ENCODE results near the gene PMF1.

DNA sequence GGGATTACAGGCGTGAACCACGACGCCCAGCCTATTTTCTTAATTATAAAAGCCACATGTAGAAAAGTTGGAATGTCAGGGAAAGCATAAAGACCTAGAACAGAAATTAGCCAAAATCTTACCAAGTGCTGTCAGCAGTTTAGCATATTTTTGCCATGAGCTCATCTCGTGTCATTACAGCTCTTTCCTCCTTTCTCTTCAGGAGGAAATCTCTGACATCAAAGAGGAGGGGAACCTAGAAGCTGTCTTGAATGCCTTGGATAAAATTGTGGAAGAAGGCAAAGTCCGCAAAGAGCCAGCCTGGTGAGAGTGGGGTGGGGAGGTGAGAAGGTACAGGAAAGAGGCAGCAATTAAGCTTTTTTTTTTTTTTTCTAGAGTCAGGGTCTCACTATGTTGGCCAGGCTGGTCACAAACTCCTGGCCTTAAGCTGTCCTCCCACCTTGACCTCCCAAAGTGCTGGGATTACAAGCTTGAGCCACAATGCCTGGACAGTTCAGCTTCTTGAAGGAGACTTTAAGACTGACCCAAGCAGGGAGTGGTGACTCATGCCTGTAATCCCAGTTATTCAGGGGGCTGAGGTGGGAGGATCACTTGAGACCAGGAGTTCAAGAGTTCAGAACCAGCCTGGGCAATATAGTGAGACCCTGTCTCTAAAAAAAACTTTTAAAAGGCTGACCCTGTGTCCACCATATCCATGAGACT, 20.8 kb downstream of the PMF1 start:
- TF ChIP-seq CTCF (conservative IDR thresholded peaks at IDR 0.05) (no peak), EZH2 (IDR thresholded peaks at IDR 0.05; ENCODE audit: low read depth) (no peak)
